T-cell (primary cell): ENCODE data around the gene RPL31. TPM values are rescaled to one million over a fixed set of nuclear protein-coding genes. Genes with fewer than 3 reads are reported as not detected.

Experiments used
- ATAC-seq, 4 experiments: fragments of 200-7000 bp in 3 of 4; fragments of 150-1000 bp in 1 of 4; cut with Tn5 transposase; replicated peaks in 1 of 4; 1 replicate in 3 of 4; 2 replicates in 1 of 4; pipeline ENCODE4 v1.10.0; 2021; ENCODE audit warnings: moderate library complexity in 3 of 4, mild to moderate bottlenecking in 2 of 4, moderate number of reproducible peaks in 1 of 4
- CTCF ChIA-PET, 2 donors: fragments of 300-600 bp; sonication (Branson Sonifier 250); formaldehyde crosslinking; loops; one replicate each; lab custom pipeline; 2022; ENCODE audit warnings: antibody characterized with exemption in 2 of 2; lab: Charles Lee
- POLR2A ChIA-PET, 2 donors: fragments of 300-600 bp; sonication (Branson Sonifier 250); formaldehyde crosslinking; loops; one replicate each; lab custom pipeline; 2022; ENCODE audit warnings: antibody characterized with exemption in 2 of 2; lab: Charles Lee
- DNase-seq, 35 experiments: peaks; one replicate each; pipeline versions ENCODE4 v3.0.0 to v3.0.0-alpha.2; 2013 to 2023
- H3K27ac ChIP-seq: one replicate; pipeline ENCODE4 v1.5.1; 2013; ENCODE audit warnings: low read length
- H3K27me3 ChIP-seq, 2 experiments: replicated peaks in 1 of 2; 1 replicate in 1 of 2; 2 replicates in 1 of 2; pipeline versions ENCODE4 v1.6.1 to v1.7.0; 2013; ENCODE audit warnings: low read length in 1 of 2, mixed read lengths in 1 of 2; ENCODE audit not compliant: control insufficient read depth in 2 of 2, insufficient read depth in 2 of 2; ENCODE audit errors: extremely low read depth in 1 of 2
- H3K36me3 ChIP-seq, 2 donors: 1 replicate in 1 of 2; 2 replicates in 1 of 2; pipeline versions ENCODE4 v1.6.1 to v1.7.0; 2013; ENCODE audit warnings: low read length in 1 of 2; ENCODE audit not compliant: control insufficient read depth in 2 of 2, insufficient read depth in 1 of 2; ENCODE audit errors: extremely low read depth in 1 of 2
- H3K4me1 ChIP-seq, 2 experiments: 1 replicate in 1 of 2; 2 replicates in 1 of 2; pipeline versions ENCODE4 v1.6.1 to v1.7.0; 2013; ENCODE audit warnings: low read length in 2 of 2, mixed read lengths in 1 of 2; ENCODE audit not compliant: insufficient read depth in 2 of 2, control insufficient read depth in 1 of 2; ENCODE audit errors: extremely low read depth in 1 of 2
- H3K4me3 ChIP-seq, 2 donors: 1 replicate in 1 of 2; 2 replicates in 1 of 2; pipeline versions ENCODE4 v1.5.1 to v1.7.0; 2013; ENCODE audit warnings: mild to moderate bottlenecking in 2 of 2, low read length in 1 of 2, moderate library complexity in 1 of 2; ENCODE audit not compliant: control insufficient read depth in 1 of 2; ENCODE audit errors: extremely low read depth in 1 of 2
- H3K9me3 ChIP-seq: 2 replicates; pipeline ENCODE4 v1.7.0; 2013
- H3K27ac Mint-ChIP-seq, 2 donors: one replicate each; pipeline ENCODE4 v1.8.0; 2020 to 2021; ENCODE audit warnings: mild to moderate bottlenecking in 2 of 2, mixed read lengths in 2 of 2
- H3K27me3 Mint-ChIP-seq, 2 donors: one replicate each; pipeline ENCODE4 v1.8.0; 2021 to 2022; ENCODE audit warnings: mixed read lengths in 2 of 2
- H3K36me3 Mint-ChIP-seq: one replicate; pipeline ENCODE4 v1.8.0; 2021; ENCODE audit warnings: mixed read lengths
- H3K4me1 Mint-ChIP-seq, 3 donors: one replicate each; pipeline ENCODE4 v1.8.0; 2020 to 2022; ENCODE audit warnings: mixed read lengths in 3 of 3, mild to moderate bottlenecking in 1 of 3
- H3K4me3 Mint-ChIP-seq, 3 donors: one replicate each; pipeline ENCODE4 v1.8.0; 2020 to 2022; ENCODE audit warnings: mild to moderate bottlenecking in 3 of 3, mixed read lengths in 3 of 3, moderate library complexity in 3 of 3
- H3K9me3 Mint-ChIP-seq, 3 donors: one replicate each; pipeline ENCODE4 v1.8.0; 2020 to 2022; ENCODE audit warnings: mixed read lengths in 3 of 3
- WGBS: methylation state at CpG from one replicate; pipeline ENCODE4 v1.1.5; 2013; ENCODE audit warnings: missing lambda C conversion rate; ENCODE audit not compliant: insufficient coverage; 5-methylcytosine and 5-hydroxymethylcytosine counted together
- total RNA-seq, 35 experiments: library from RNA in 6 of 35; stranded (reverse) in 6 of 35; fragments of 120-200 nt in 1 of 35; gene quantifications; one replicate each; pipeline versions ENCODE4 v1.2.1 to v1.2.4 and lab custom pipeline; 2013 to 2026

RPL31 gene
- total RNA-seq, 5 donors from 2014 or later (not counting 1 experiment from before 2014, with no cell fraction given), result 1,802 to 2,371 (median 2,279) TPM

DNA sequence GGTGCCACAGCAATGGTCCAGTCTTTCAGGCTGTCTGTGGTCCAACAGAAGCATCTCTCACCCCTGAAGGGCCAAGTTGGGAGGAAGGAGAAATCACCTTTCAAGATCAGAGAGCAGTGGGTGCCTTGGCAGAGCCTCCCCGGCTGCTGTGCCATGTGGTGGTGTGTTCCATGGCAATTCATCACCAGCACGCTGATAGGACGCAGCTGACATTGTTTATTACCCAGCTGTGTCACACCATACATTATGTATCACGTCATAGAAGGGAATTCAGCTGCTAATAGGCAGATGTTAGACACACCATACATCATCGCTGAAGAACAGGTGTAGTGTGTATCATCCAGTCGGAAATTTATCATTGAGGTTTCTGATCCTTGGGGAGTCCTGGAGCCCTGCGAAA, 29.6 kb upstream of the RPL31 start:
- no peaks in the 10 kb centered on the region for H3K4me1 ChIP-seq
- DNase-seq (no peak), ATAC-seq (no peak)
- H3K36me3 ChIP-seq, result no peaks in the 10 kb centered on the region
- H3K4me3 Mint-ChIP-seq, result no peak overlapping the region
- CTCF ChIA-PET, result interaction anchor here in 1 of 2 donors (0.6 kb wide), 1 partner anchor 14 kb away, joined by 5 read pairs; no protein-coding TSS in a partner anchor
- H3K9me3 Mint-ChIP-seq, result no peaks in the 10 kb centered on the region
- peaks cover 0 to 2% (median 0%) of the 10 kb centered on the region in 3 donors for H3K4me1 Mint-ChIP-seq
- no CpG with 5 or more reads among the region's 7 CpGs for WGBS
- H3K36me3 Mint-ChIP-seq, result no peaks in the 10 kb centered on the region
- H3K27ac ChIP-seq, result no peak overlapping the region
- H3K27ac Mint-ChIP-seq, result no peak overlapping the region
- H3K4me3 ChIP-seq, result no peak overlapping the region
- peaks cover 0 to 6% of the 10 kb centered on the region in 2 donors for H3K27me3 Mint-ChIP-seq
- H3K9me3 ChIP-seq, result no peaks in the 10 kb centered on the region
- peaks cover 0 to 22% of the 10 kb centered on the region in 2 experiments for H3K27me3 ChIP-seq
- POLR2A ChIA-PET, result no interaction called here

DNA sequence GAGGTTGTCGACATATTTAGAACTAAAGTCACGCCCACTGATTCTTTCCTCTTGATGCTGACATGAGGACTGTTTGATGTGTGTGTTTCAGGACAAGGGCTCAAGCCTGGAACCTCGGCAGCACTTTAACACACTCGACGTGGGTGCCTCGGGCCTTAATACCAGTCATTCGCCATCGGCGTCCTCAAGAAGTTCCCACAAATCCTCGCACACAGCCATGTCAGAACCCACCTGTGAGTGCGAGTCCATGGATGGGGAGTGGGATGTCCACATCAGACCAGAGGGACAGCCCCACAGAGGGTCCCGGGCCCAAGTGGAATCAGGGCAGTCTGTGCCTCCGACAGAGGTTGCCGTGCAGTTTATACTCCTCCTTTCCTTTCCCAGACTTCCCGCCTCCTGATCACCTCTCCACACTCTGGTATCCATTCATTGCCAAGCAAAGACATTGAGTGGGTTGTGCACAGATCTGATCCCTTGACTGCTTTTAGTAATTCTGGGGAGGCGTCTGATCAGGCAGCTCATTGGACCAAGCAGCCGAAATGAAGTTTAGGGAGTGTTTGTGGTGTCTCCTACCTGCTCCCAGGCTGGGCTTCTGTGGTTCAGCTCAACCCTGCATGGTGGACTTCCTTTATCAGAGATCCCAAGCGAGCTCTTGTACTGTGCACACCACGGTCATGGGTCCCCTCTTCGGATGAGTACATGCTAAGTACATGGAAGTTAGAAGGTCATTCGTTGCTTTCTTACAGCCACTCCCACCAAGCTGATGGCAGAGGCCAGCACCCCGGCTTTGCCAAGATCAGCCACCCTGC, 27.2 kb upstream of the RPL31 start:
- Histone ChIP-seq H3K27me3 (peaks cover 0 to 22% of the 10 kb centered on the region in 2 experiments), H3K27ac (no peak overlapping the region), H3K4me1 (no peaks in the 10 kb centered on the region), H3K4me3 (no peak overlapping the region), H3K9me3 (no peaks in the 10 kb centered on the region), H3K36me3 (no peaks in the 10 kb centered on the region)
- Mint-ChIP-seq H3K27ac (no peak overlapping the region), H3K4me1 (peaks cover 0 to 2% (median 0%) of the 10 kb centered on the region in 3 donors), H3K27me3 (peaks cover 0 to 7% of the 10 kb centered on the region in 2 donors), H3K9me3 (no peaks in the 10 kb centered on the region), H3K4me3 (no peak overlapping the region), H3K36me3 (no peaks in the 10 kb centered on the region)
- 93% methylated on average over 9 of the region's 22 CpGs for WGBS
- POLR2A ChIA-PET, result no interaction called here
- DNase-seq (no peak), ATAC-seq (no peak)
- CTCF ChIA-PET, result no interaction called here

DNA sequence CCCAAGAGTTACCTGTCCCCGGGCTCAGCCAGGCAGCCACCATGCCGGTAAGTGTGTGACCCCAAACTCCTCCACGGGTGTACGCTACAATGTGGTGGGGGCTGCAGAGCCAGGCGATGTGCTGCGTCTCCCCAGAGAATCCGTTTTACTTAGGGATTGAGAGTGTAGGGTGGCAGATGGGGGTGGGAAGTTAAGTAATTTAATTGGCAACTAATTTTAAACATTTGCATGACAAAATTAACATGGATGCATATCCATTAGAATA, 26.6 kb upstream of the RPL31 start:
- no peak overlapping the region for H3K4me3 Mint-ChIP-seq
- H3K9me3 Mint-ChIP-seq, result no peaks in the 10 kb centered on the region
- 95% methylated on average over 3 of the region's 7 CpGs for WGBS
- no peaks in the 10 kb centered on the region for H3K9me3 ChIP-seq
- peaks cover 0 to 18% of the 10 kb centered on the region in 2 experiments for H3K27me3 ChIP-seq
- no peaks in the 10 kb centered on the region for H3K36me3 ChIP-seq
- H3K36me3 Mint-ChIP-seq, result no peaks in the 10 kb centered on the region
- no peak overlapping the region for H3K27ac Mint-ChIP-seq
- no peaks in the 10 kb centered on the region for H3K4me1 ChIP-seq
- peaks cover 0 to 7% of the 10 kb centered on the region in 2 donors for H3K27me3 Mint-ChIP-seq
- no peak for ATAC-seq
- peaks cover 0 to 2% (median 0%) of the 10 kb centered on the region in 3 donors for H3K4me1 Mint-ChIP-seq
- no peak overlapping the region for H3K4me3 ChIP-seq
- CTCF ChIA-PET, result no interaction called here
- DNase-seq, result no peak
- H3K27ac ChIP-seq, result no peak overlapping the region
- POLR2A ChIA-PET, result no interaction called here

DNA sequence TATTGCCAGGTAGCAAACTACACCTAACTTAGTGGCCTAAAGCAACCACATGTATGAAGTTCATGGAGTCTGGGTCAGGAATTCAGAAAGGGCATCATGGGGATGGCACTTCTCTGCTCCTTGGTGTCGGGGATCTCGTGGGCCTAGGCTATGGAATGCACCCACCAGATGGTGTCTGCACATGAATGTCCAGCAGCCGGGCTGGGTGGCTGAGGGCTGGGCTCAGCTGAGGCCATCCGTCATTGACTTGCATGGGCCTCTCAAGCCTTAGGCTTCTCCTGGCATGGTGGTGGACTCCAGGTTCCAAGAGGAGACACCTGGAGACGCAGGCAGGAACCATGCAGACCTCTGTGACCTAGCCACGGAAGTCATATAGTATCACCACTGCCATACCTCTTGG, 26.0 kb upstream of the RPL31 start:
- no peaks in the 10 kb centered on the region for H3K36me3 ChIP-seq
- Mint-ChIP-seq H3K36me3 (no peaks in the 10 kb centered on the region), H3K27me3 (peaks cover 0 to 9% of the 10 kb centered on the region in 2 donors), H3K27ac (no peak overlapping the region), H3K9me3 (no peaks in the 10 kb centered on the region), H3K4me1 (peaks cover 0 to 2% (median 0%) of the 10 kb centered on the region in 3 donors), H3K4me3 (no peak overlapping the region)
- CTCF ChIA-PET, result interaction anchor here in 1 of 2 donors (0.5 kb wide), 1 partner anchor 373 kb away, joined by 4 read pairs; no protein-coding TSS in a partner anchor
- no peak overlapping the region for H3K27ac ChIP-seq
- DNase-seq (no peak), ATAC-seq (no peak)
- 95% methylated on average over 6 of the region's 6 CpGs for whole genome bisulfite sequencing
- POLR2A ChIA-PET, result no interaction called here
- peaks cover 0 to 18% of the 10 kb centered on the region in 2 experiments for H3K27me3 ChIP-seq
- H3K4me3 ChIP-seq, result no peak overlapping the region
- H3K9me3 ChIP-seq, result no peaks in the 10 kb centered on the region
- no peaks in the 10 kb centered on the region for H3K4me1 ChIP-seq

DNA sequence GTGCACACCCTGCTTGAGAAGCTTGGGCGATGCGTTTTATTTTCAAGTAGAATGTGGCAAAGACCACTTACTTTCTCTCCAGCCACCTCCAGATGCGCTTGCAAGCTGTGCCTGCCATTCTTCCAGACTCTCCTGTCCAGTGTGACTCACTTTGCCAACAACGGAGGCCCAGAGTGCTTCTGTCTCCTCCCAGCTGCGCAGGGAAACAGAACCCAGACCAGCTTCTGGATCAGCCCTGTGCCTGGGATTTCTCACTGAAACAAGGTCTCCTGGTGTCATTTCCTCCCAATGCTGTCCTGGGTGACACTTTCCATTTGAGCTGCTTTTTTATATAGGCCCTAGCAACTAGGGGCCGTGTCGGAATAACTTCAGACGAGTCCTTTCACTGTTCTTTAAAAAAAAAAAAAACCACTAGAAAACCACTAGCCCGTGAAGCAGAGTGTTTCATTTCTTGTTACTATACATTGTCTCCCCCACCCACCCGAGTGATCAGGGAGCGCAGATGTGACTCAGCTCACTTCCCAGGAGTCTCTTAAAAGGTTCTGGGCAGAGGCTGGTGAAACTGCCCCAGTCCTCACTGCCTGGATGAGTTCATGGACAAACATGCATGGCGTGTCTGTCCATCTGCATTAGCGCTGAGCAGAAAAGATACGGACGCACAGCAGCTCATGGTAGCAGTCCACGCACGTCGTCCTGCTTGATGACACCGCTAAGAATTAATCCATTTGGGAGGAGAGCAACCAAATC, 25.3 kb upstream of the RPL31 start:
- no peak overlapping the region for H3K27ac Mint-ChIP-seq
- peaks cover 0 to 13% of the 10 kb centered on the region in 2 experiments for H3K27me3 ChIP-seq
- H3K36me3 Mint-ChIP-seq, result no peaks in the 10 kb centered on the region
- POLR2A ChIA-PET, result no interaction called here
- ATAC-seq (no peak), DNase-seq (no peak)
- WGBS, result 68% methylated on average over 19 of the region's 19 CpGs
- CTCF ChIA-PET, result interaction anchor here in 1 of 2 donors (0.5 kb wide), 1 partner anchor 373 kb away, joined by 4 read pairs; no protein-coding TSS in a partner anchor
- H3K4me3 Mint-ChIP-seq, result no peak overlapping the region
- H3K9me3 ChIP-seq, result no peaks in the 10 kb centered on the region
- H3K4me1 Mint-ChIP-seq, result peaks cover 0 to 2% (median 0%) of the 10 kb centered on the region in 3 donors
- H3K4me1 ChIP-seq, result no peaks in the 10 kb centered on the region
- peaks cover 0 to under 1% of the 10 kb centered on the region in 2 donors for H3K36me3 ChIP-seq
- no peak overlapping the region for H3K4me3 ChIP-seq
- H3K27ac ChIP-seq, result no peak overlapping the region
- H3K9me3 Mint-ChIP-seq, result no peaks in the 10 kb centered on the region
- H3K27me3 Mint-ChIP-seq, result peaks cover 0 to 6% of the 10 kb centered on the region in 2 donors

DNA sequence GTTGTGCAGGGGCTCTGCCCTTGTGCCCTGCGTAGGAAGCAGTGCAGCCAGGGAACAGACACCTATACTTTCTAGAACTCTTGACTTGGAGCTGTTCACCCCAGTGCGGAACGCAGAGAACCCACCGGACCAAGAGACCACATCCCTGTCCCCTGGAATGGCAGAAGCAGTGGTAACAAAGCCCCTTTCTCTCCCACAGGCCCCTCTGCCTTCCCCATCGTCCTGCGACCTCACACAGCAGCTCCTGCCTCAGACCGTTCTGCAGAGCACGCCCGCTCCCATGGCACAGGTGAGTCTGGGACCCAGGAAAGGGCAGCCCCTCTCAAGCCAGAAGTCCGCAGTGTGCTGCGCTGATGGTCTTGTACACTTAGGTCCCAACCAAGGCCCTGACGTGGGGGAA, 24.6 kb upstream of the RPL31 start:
- no peak overlapping the region for H3K4me3 Mint-ChIP-seq
- Histone ChIP-seq H3K9me3 (no peaks in the 10 kb centered on the region), H3K27me3 (peaks cover 0 to 13% of the 10 kb centered on the region in 2 experiments), H3K4me1 (no peaks in the 10 kb centered on the region), H3K36me3 (peaks cover 0 to 2% of the 10 kb centered on the region in 2 donors), H3K4me3 (no peak overlapping the region), H3K27ac (no peak overlapping the region)
- H3K27me3 Mint-ChIP-seq, result peaks cover 0 to 6% of the 10 kb centered on the region in 2 donors
- no peak for ATAC-seq
- peaks cover 0 to 2% (median 0%) of the 10 kb centered on the region in 3 donors for H3K4me1 Mint-ChIP-seq
- WGBS, result 93% methylated on average over 10 of the region's 12 CpGs
- H3K9me3 Mint-ChIP-seq, result no peaks in the 10 kb centered on the region
- H3K27ac Mint-ChIP-seq, result no peak overlapping the region
- no peak for DNase-seq
- POLR2A ChIA-PET, result no interaction called here
- CTCF ChIA-PET, result no interaction called here
- H3K36me3 Mint-ChIP-seq, result no peaks in the 10 kb centered on the region
